Measurements from ENCODE around the gene VSIR.

VSIR gene

DNA sequence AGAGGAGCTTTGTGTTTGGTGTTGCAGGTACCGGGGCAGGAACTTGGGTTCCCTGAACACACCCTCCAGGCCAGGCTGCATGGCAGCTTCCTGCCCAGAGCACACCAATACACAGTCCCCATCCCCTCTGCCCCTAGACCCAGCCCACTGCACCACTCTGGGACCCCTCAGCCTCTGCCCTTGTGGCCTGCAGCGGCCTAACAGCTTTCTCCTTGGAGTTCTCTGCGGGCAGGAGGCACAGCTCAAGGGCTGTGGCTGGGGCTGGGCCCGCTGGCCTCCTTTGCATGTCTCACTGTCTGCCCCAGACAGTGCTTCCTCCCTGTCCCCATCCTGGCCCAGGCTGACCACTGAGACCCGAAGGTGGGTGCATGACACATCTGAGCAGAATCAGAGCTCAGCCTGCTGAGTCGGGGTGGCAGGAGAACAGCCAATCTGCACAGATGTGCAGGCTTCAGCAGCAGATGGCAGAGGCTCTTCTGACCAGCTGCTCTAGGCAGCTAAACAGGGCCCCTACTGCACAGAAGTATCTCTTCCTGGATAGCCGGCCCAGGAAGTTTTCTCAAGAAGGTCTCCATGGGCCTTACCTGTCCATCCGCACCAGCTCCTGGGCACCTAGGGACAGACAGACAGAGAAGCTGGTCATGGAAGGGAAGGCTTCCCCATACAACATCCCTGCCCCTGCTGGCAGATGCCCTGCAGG is 20.8 kb downstream of the VSIR start:
- Mint-ChIP-seq H3K36me3 (peaks cover 15% of the 10 kb centered on the region), H3K9me3 (ENCODE audit: low read depth) (no peaks in the 10 kb centered on the region), H3K27me3 (no peaks in the 10 kb centered on the region), H3K4me3 (peak overlapping the region; percentile 39), H3K4me1 (ENCODE audit: low read depth) (peaks cover 96% of the 10 kb centered on the region), H3K27ac (peak overlapping the region; percentile 97)

DNA sequence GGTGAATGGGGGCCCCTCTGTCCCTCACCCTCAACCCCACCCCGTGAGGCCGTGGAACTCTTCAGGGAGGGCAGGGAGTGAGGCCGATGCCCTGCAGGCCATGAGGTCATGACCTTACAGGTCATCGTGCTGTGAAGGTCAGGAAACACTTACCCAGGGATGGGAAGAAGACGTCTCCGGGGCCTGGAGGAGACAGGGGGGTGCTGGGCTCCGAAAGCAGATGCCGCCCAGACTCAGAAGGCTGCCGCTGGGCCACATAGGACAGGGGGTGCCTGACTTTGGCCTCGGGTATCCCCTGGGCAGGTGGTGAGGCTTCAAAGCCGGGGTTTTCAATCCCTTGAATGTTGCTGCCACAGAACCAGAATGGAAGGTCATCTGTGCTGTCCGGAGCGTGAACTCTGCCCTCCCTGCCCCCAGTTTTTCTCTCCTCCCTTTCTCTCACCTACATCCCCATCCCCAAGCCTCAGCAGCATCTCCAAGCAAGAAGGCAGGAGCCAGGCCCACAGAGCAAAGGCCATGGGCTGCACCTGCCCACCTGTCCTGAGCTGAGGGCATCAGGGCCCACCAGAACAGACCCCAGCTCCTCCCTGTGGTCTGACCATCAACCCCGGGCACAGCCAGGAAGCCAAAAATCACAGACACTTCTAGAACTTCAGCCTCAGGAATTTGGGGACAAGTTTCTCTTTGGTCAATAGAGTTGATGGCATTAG is 21.6 kb downstream of the VSIR start:
- Mint-ChIP-seq H3K4me3 (peak overlapping the region; percentile 27), H3K36me3 (peaks cover 15% of the 10 kb centered on the region)

DNA sequence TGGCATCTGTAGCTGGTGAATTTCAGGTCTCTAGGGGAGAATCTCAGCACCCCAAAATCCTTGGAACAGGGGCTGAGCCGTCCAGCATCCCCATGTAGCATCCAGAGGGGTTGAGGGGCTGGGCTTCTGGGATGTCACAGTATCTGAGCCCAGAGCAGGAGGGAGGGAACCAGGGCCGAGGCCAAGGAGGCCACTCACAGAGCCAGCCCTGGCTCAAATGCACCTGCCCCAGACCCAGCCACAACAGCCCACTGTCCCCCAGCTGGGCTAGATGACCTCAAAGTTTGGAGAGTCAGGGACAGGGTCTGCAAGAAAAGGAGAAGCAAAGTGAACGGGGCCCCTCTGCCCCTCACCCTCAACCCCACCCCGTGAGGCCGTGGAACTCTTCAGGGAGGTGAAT is 22.3 kb downstream of the VSIR start:
- Mint-ChIP-seq H3K4me3 (peak overlapping the region; percentile 32), H3K4me1 (ENCODE audit: low read depth) (peaks cover 96% of the 10 kb centered on the region), H3K27me3 (no peaks in the 10 kb centered on the region), H3K9me3 (ENCODE audit: low read depth) (no peaks in the 10 kb centered on the region), H3K27ac (peak overlapping the region; percentile 98), H3K36me3 (peaks cover 15% of the 10 kb centered on the region)

More for the DNA sequence above, 21.6 kb downstream of the VSIR start:
- Mint-ChIP-seq H3K9me3 (ENCODE audit: low read depth) (no peaks in the 10 kb centered on the region), H3K27ac (peak overlapping the region; percentile 97), H3K4me1 (ENCODE audit: low read depth) (peaks cover 96% of the 10 kb centered on the region), H3K27me3 (no peaks in the 10 kb centered on the region)

DNA sequence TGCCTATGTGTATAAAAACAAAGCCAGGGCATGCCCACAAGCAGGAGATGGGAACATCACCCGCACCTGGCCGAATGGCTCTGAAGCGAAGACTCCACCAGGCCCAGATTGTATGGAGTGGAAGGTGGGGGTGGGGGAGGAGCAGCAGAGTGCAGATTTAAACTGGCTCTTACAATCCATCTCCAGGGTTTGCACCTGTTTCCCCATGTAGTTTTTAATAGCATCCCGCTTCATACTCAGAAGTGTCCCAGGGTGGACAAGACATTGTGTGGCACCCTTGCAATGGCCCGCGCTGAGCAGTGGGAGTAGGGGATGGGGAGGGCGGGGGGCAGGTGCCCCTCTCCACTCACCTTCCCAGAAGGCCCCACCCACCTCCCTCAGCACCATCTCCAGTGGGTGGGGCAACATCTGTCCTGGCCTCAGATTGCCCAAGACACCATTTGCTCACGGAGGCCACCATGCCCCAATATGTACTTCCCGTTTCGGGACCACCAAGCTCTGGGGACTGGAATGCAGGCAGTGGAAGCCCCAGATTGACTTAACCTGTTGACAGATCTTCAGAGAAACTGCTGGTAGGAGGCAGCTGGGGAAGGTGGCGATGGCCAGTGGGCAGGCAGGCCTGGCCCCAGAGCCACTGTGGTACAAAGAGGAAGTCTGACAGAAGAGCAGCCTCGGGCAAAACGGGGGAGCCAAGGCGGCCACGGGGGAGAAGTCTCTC is 23.0 kb downstream of the VSIR start:
- H3K4me3 Mint-ChIP-seq: peak overlapping the region; percentile 17
- H3K9me3 Mint-ChIP-seq (ENCODE audit: low read depth): no peaks in the 10 kb centered on the region
- H3K4me1 Mint-ChIP-seq (ENCODE audit: low read depth): peaks cover 97% of the 10 kb centered on the region
- peak overlapping the region; percentile 98 for H3K27ac Mint-ChIP-seq
- peaks cover 15% of the 10 kb centered on the region for H3K36me3 Mint-ChIP-seq
- H3K27me3 Mint-ChIP-seq: no peaks in the 10 kb centered on the region

DNA sequence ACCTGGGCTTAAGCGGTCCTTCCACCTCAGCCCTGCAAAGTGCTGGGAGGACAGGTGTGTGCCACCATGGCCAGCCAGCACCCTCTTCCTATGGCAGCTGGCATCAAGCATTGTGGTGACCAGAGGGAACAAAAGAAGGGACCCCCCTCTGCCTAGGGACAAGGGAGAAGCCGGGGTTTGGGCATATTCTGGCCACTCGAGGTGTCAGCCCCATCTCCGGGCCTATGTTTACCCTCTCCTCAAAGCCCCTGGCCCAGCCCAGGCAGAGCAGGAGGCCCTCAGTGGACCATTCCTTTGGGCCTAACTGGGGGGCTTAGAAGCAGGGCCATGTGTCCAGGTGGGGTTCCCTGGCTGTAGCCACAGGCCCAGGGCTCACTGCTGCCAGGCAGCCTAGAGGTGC is 23.9 kb downstream of the VSIR start:
- peak overlapping the region; percentile 79 for H3K4me3 Mint-ChIP-seq
- H3K36me3 Mint-ChIP-seq: peaks cover 15% of the 10 kb centered on the region
- H3K4me1 Mint-ChIP-seq (ENCODE audit: low read depth): peaks cover 97% of the 10 kb centered on the region
- H3K27me3 Mint-ChIP-seq: no peaks in the 10 kb centered on the region
- no peaks in the 10 kb centered on the region for H3K9me3 Mint-ChIP-seq (ENCODE audit: low read depth)
- H3K27ac Mint-ChIP-seq: peak overlapping the region; percentile 98

DNA sequence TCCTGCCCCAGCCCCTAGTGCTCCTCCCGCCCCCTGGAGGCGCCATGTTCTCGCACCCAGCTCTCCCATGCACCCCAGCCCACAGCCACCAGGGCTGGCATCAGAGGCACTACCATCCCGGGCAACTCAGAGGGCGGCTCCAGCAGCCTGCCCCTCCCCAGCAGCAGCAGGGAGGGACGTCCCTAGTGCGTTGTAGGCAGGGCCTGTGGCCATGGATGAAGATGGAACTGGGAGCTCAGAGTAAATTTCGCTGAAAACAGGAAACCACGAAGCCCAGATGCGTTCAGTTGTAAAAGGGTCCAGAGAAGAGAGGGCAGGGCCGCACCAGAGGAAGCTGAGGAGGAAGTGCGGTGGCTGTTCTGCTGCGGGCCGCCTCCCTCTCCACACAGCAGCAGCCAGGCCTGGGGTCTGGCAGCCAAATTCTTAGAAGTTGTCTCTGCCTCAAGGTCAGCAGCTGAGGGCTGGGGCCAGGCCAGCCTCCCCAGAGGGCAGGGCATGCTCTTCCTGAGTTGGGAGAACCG is 24.6 kb downstream of the VSIR start:
- H3K27me3 Mint-ChIP-seq: no peaks in the 10 kb centered on the region
- no peaks in the 10 kb centered on the region for H3K9me3 Mint-ChIP-seq (ENCODE audit: low read depth)
- H3K4me1 Mint-ChIP-seq (ENCODE audit: low read depth): peaks cover 97% of the 10 kb centered on the region
- H3K4me3 Mint-ChIP-seq: peak overlapping the region; percentile 79
- peak overlapping the region; percentile 98 for H3K27ac Mint-ChIP-seq
- H3K36me3 Mint-ChIP-seq: peaks cover 15% of the 10 kb centered on the region

DNA sequence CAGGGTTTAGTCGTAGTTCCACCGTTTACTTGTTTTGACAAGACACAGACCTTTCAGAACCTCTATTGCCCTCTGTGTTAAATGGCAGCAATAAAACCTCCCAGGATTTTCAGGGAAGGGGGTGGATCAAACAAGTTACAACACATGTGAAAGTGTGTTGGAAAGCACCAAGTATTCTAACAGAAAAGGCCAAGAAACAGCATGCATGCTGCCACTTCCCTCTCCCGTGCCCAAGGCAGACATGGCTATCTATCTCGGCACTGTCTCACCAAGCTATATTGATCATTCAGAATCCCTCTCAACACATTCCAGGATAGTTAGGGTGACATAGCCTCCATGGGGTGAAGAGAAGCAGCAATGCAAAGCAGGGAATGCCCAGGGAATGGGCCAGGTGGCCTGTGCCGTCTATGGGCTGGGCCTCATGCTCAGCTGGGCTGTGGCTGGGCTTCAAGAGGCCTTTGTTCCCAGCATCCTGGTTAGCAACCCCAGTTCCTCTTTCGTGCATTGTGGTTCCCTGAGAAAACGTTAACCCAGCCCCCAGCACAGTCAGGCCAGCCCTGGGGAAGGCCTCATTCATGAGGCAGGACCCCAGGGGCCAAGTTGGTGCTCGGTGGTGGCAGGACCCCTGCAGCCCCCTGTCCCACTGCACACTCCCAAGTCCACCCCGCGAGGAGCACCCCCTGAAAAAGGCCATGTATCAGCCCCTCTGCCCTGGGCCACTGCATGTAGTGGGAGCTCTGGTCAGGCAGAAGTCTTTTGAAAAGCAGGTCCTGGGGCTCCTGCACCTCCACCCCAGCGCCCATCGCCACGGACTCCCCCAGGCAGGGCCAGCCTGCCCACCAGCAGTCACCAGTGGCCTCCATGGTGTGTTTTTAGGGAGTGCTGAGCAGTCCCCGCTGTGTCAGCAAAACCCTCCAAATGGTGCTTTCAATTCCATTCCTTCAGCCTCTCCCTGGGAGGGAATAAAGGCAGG is 25.5 kb downstream of the VSIR start:
- H3K4me3 Mint-ChIP-seq: peak overlapping the region; percentile 79
- H3K36me3 Mint-ChIP-seq: peaks cover 12% of the 10 kb centered on the region

DNA sequence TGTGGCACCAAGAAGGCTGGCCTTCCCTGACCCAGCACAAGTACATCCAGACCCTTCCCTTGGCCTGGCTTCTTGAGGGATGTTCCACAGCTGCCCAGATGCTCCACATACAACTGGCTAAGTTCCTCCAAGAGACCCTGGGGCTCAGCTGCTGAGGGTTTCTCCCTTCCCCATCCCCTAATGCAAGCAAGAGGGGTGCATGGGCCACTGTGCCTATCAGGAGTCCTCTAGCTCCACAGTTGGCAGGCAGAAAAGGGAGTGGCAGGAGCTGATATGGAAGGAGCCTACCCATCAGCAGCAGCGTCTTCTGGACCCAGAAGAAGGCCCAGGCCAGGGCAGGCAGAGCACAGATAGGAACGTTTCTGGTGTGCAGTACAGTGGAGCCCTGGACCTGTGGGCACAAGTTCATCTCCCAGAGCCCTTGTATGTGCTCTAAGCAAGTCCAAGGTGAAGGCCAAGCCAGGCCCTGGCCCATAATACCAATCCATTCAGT is 26.2 kb downstream of the VSIR start:
- peak overlapping the region; percentile 46 for H3K4me3 Mint-ChIP-seq
- H3K36me3 Mint-ChIP-seq: peaks cover 16% of the 10 kb centered on the region
- peak overlapping the region; percentile 98 for H3K27ac Mint-ChIP-seq

More for the DNA sequence above, 25.5 kb downstream of the VSIR start:
- no peaks in the 10 kb centered on the region for H3K9me3 Mint-ChIP-seq (ENCODE audit: low read depth)
- no peaks in the 10 kb centered on the region for H3K27me3 Mint-ChIP-seq
- H3K27ac Mint-ChIP-seq: peak overlapping the region; percentile 98
- H3K4me1 Mint-ChIP-seq (ENCODE audit: low read depth): peaks cover 97% of the 10 kb centered on the region

DNA sequence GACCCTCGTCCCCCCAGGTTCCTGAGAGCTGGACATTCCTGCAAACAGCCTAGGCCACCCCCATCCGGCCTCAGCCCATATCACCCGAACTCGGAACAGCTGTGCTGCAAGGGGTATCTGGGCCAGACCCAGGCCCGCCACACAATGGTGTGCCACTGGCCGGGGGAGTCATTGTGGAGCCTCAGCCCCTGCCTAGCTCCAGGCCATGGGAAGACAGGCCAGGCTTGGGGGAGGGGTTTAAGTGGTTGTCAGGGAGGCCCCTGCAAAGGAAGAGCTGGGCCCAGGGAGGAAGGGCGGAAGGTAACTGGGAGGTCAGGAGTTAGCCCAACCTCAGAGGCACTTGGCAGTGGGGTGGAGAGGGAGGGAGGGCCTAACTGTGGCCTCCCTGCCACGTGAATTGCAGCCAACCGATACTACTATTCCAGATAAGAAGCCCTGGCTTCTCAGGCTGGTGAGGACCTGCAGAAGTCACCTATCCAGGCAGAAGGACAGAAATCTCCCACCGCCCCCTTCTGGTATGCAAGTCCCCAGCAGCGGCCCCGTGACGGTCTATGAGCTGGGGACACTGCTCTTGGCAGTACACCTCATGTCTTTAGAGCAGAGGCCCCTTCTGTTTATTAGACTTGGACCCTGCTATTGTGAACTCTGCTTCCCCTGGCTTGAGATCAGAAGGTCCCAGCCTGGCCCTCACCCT is 26.8 kb downstream of the VSIR start:
- Mint-ChIP-seq H3K27me3 (no peaks in the 10 kb centered on the region), H3K9me3 (ENCODE audit: low read depth) (no peaks in the 10 kb centered on the region), H3K4me1 (ENCODE audit: low read depth) (peaks cover 97% of the 10 kb centered on the region), H3K27ac (peak overlapping the region; percentile 98), H3K4me3 (peak overlapping the region; percentile 30), H3K36me3 (peaks cover 16% of the 10 kb centered on the region)

More for the DNA sequence above, 26.2 kb downstream of the VSIR start:
- H3K9me3 Mint-ChIP-seq (ENCODE audit: low read depth): no peaks in the 10 kb centered on the region
- peaks cover 97% of the 10 kb centered on the region for H3K4me1 Mint-ChIP-seq (ENCODE audit: low read depth)
- no peaks in the 10 kb centered on the region for H3K27me3 Mint-ChIP-seq

DNA sequence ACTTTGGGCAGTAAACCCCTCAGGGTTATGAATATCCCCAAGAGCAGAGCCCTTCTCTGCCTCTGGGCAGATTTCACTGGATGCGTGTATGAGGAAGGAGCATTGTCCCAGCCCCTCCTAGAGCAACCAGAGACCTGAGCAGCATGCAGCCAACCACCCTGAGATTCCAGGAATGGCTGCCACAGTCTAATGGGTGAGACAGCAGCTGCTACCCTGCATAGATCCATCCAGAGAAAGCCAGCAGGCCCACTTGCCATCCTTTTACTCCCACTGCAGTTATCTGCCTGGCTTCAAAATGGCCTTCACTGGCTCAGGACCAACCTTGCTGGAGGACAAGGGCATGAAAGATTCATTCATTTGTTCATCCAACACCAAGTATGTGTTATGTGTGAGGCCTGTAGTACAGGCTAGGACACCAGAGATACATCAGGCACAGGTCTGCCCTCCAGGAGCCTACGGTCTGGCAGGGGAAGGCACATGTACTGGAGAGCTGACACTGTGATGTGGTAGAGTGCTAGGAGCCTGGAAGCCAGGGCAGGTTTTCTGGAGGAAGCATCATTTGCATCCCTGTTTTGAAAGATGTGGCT is 27.6 kb downstream of the VSIR start:
- Mint-ChIP-seq H3K4me1 (ENCODE audit: low read depth) (peaks cover 100% of the 10 kb centered on the region), H3K27me3 (no peaks in the 10 kb centered on the region), H3K4me3 (peak overlapping the region; percentile 52), H3K9me3 (ENCODE audit: low read depth) (no peaks in the 10 kb centered on the region), H3K27ac (peak overlapping the region; percentile 98), H3K36me3 (peaks cover 15% of the 10 kb centered on the region)

DNA sequence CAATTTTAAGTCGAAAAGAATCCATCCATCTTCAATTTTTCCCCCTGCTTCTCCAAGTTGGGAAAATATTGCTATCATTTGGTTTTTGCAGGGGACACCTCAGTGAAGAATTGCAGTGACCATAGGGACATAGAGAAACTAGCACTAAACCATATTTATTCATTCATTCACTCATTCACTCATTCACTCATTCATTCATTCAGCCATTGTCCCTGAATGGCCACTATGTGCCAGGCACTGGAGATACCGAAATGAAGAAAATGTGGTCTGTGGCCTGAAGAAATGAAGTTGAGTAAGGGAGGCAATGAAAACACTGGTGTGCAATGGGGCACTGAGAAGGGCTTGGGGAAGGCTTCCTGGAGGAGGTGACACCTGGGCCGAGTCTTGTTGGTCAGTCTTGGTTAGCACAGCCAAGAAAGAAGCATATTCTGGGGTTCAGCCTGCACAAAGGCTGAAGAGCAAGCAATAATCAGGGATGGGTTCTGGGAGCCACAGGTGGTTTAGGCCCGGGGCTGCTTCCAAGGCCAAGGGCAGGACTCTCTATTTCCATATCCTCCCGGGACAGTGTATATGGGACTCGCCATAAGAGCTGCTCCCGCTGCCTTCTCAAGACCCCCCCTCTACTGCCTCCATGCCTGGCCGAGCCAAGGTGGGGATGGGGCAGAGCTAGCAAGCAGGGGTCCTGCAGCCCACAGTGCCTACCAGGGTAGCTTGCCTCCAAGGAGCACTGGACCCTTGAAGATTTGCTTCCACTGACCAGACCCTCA is 28.2 kb downstream of the VSIR start:
- Mint-ChIP-seq H3K4me1 (ENCODE audit: low read depth) (peaks cover 99% of the 10 kb centered on the region), H3K9me3 (ENCODE audit: low read depth) (no peaks in the 10 kb centered on the region), H3K27ac (peak overlapping the region; percentile 98), H3K4me3 (no peak overlapping the region), H3K27me3 (no peaks in the 10 kb centered on the region), H3K36me3 (peaks cover 11% of the 10 kb centered on the region)

DNA sequence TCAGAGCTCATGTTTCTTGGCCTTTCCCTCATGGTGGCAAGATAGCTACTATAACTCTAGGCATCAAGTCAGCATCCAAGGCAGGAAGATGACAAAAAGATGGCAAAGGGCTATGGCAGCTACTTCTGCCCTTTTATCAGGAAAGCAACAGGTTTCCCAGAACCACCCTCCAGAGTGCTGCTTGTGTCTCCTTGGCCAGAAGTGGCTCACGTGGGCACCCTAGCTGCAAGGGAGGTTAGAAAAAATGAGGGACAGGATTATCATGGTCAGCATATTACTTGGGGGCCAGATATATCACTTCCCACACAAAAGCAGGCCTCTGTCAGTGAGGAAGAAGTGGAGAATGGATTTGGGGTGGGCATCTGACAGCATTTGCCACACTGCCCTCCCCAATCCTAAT is 29.5 kb downstream of the VSIR start:
- H3K27ac Mint-ChIP-seq: peak overlapping the region; percentile 98
- peaks cover 99% of the 10 kb centered on the region for H3K4me1 Mint-ChIP-seq (ENCODE audit: low read depth)
- H3K4me3 Mint-ChIP-seq: no peak overlapping the region
- H3K9me3 Mint-ChIP-seq (ENCODE audit: low read depth): no peaks in the 10 kb centered on the region
- peaks cover 9% of the 10 kb centered on the region for H3K36me3 Mint-ChIP-seq
- no peaks in the 10 kb centered on the region for H3K27me3 Mint-ChIP-seq

All from activated naive CD8-positive, alpha-beta T cell (primary cell).